Measurements from ENCODE around the gene MIPOL1. TPM values are rescaled to one million over a fixed set of nuclear protein-coding genes. Genes with fewer than 3 reads are reported as not detected.

The MIPOL1 gene
- total and polyA plus RNA-seq, 2 of the 13 experiments (the other 11 are each of a cell fraction or from before 2014, with no cell fraction given) = 8.6 to 34.2 TPM

GRCh38 chr14:37595809-37596621 lies 398.3 kb downstream of the MIPOL1 start (continued):
- TF ChIP-seq AFF4 (CRISPR knock-in tag; IDR thresholded peaks at IDR 0.05) (no peak), ARNT2 (CRISPR knock-in tag; IDR thresholded peaks at IDR 0.05; ENCODE audit: low read depth) (peak; percentile 88), BHLHE40 (IDR thresholded peaks at IDR 0.05; ENCODE audit: low read length) (no peak; the same call in 1 of the 2 replicates), TCF12 (IDR thresholded peaks at IDR 0.05) (no peak), TCF12 (CRISPR knock-in tag; IDR thresholded peaks at IDR 0.05) (peak; percentile 91), MEF2D (CRISPR knock-in tag; IDR thresholded peaks at IDR 0.05) (peak; percentile 84; the same call in 1 of the 2 replicates), ZNF441 (CRISPR knock-in tag; IDR thresholded peaks at IDR 0.05; ENCODE audit: borderline replicate concordance) (peak; percentile 14), ZBTB34 (CRISPR knock-in tag; IDR thresholded peaks at IDR 0.05) (peak; percentile 89; the same call in 1 of the 2 replicates), ZNF780A (CRISPR knock-in tag; IDR thresholded peaks at IDR 0.05) (no peak), NFATC3 (CRISPR knock-in tag; IDR thresholded peaks at IDR 0.05) (peak; percentile 59; the same call in 1 of the 2 replicates), SATB2 (CRISPR knock-in tag; IDR thresholded peaks at IDR 0.05) (no peak), ZNF20 (CRISPR knock-in tag; IDR thresholded peaks at IDR 0.05) (peak; percentile 97; the same call in 1 of the 2 replicates), SMARCC2 (IDR thresholded peaks at IDR 0.05) (peak; percentile 64; the same call in 1 of the 2 replicates), ZNF547 (CRISPR knock-in tag; IDR thresholded peaks at IDR 0.05) (peak; percentile 92), ZNF530 (CRISPR knock-in tag; IDR thresholded peaks at IDR 0.05; ENCODE audit: low read depth) (no peak), ZSCAN9 (CRISPR knock-in tag; IDR thresholded peaks at IDR 0.05; ENCODE audit: borderline replicate concordance) (0 out of 2 replicates have a peak, but pooled peaks have one; percentile 92), ZNF101 (CRISPR knock-in tag; IDR thresholded peaks at IDR 0.05; ENCODE audit: borderline replicate concordance, low read depth) (peak; percentile 94; the same call in 1 of the 2 replicates), ATM (IDR thresholded peaks at IDR 0.05; ENCODE audit: borderline replicate concordance) (no peak), ZNF784 (CRISPR knock-in tag; IDR thresholded peaks at IDR 0.05; ENCODE audit: borderline replicate concordance) (peak; percentile 97), ZNF337 (CRISPR knock-in tag; IDR thresholded peaks at IDR 0.05; ENCODE audit: borderline replicate concordance, low read depth) (0 out of 2 replicates have a peak, but pooled peaks have one; percentile 71), ZNF720 (CRISPR knock-in tag; IDR thresholded peaks at IDR 0.05) (no peak), HDAC1 (CRISPR knock-in tag; IDR thresholded peaks at IDR 0.05) (peak; percentile 90), ZNF343 (CRISPR knock-in tag; IDR thresholded peaks at IDR 0.05) (peak; percentile 98)
